HCEC 1CT (cell line): Measurements from ENCODE around the gene PHYH.
A peak's percentile ranks its signal among the peaks of the same experiment; 100 is the strongest.
"Not testable (repeated sequence)": the region's sequence is repeated elsewhere in the genome, so short reads cannot be mapped to it uniquely, and the experiment has no call there.

Experiments
- DNase-seq: peaks from one replicate; pipeline ENCODE4 v3.0.0-alpha.2; 2017

The PHYH gene

GRCh38 chr10:13299437-13300287 is at the start of gene PHYH:
Gene PHYH, minus strand, starts transcription at chr10:13300064. Its CDS starts 22 bp downstream, at chr10:13300042.
- DNase-seq = peak; percentile 86

- peak; percentile 64 for DNase-seq
Measured at GRCh38 chr10:13348216-13349017, 48.6 kb upstream of the PHYH start, which contains the start of gene SEPHS1. Gene SEPHS1, minus strand, starts transcription at chr10:13348293. Its CDS starts 3,343 bp downstream, at chr10:13344950.

- DNase-seq = peak; percentile 81
Measured at GRCh38 chr10:13347500-13348156, 47.8 kb upstream of the PHYH start.

DNA sequence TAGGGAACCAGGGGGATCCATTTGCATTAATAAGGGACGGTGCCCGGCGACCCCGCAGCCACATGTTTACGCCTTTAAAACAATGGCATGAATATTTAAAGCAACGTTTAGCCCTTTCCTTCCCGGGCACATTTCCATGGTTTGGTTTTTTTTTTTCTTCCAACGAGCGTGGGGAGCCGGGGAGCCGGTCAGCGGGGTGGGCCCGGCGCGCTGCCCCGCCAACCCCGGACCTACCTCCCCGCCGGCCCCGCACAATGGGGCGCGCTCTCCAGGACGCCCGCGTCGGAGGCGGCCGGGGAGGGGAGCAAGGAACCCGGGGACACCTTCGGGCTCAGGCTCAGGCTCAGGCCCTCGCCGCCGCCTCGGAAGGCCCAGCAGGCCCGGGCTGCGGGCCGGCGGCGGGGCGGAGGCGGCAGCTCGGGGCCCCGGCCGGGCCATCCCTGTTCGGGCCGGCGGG is 47.2 kb upstream of the PHYH start:
- no peak for DNase-seq

GRCh38 chr10:13346283-13347042 is 46.6 kb upstream of the PHYH start:
- DNase-seq = peak; percentile 56

DNA sequence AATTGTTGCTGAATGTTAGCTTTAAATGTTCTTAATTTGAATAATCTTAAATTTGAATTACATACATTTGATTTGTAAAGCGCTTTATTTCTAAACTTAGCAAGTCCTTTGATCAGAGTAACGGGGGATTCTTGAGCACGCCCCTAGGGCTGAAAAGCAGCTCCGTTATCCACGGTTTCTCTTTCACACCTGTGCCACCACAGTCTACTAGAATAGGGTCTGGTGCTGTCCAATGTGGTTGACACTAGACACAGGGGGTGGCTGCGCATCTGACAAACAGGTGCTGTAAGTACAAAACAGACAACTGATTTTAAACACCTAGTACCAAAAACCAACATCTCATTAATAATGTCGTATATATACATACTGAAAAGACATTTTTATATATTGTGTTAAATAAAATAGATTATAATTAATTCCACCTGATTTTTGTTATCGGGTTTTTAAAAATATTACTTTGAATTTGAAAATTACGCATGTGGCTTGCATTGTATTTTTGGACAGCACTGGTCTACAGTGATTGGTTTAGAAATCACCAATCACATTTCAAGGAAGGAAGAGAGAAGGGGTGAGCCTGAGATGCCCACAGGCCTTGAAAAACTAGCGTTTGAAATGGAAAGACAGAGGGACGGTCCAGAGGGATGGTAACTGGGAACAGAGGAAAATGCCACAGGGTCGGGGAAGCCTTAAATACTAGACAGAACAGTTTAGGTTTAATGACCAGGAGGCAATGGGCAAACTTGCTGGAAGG is 40.9 kb upstream of the PHYH start:
- no peak for DNase-seq

DNA sequence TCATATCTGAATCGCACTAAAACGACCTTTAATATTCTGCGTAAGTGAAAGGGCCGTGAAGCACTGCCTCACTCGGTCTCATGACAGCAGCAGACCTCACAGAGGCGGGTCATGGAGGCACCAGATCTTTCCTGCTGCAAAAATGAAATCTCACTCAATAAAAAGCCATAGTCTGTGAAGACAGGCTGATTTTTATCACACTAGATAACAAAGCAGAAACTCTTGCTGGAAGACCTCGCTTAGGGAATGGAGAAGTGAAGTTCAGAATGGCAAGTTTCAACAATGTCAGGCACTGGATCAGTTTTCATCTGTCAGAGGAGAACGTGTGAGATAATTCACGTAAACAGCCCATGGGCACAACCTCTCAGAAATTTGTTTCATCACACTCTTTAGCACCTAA is 40.2 kb upstream of the PHYH start:
- no peak for DNase-seq

DNA sequence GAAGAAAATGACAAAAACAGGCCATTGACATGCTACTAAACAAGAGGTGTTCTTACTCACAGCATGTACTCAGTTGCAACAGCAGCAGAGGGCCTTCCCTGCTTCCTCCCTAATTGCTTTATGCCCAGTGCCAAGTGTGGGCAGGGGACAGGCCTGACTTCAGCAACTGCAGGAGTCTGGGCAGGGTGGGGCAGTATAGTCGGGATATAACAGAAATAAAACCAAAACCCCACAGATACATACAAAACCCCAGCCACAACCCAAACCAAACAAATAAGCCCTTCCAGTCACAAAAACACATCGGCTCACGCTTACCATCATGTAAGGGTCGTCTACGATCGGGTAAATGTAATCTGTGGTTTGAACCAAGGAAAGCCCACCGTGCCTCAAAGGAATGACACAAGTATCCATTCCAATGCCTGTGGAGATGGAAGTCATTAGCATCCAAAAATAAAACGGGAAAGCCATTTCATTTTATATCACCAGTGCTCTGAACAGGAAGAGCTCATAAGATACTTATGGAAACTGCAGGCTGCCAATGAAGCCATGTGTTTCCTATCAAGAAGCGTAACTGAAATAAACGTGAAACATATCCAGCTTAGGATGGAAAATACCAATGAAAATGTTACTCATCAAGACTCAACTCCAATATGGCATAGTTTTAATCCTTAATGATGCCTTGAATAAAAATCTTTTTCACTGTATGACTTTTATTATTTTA is 38.7 kb upstream of the PHYH start:
- no peak for DNase-seq

DNA sequence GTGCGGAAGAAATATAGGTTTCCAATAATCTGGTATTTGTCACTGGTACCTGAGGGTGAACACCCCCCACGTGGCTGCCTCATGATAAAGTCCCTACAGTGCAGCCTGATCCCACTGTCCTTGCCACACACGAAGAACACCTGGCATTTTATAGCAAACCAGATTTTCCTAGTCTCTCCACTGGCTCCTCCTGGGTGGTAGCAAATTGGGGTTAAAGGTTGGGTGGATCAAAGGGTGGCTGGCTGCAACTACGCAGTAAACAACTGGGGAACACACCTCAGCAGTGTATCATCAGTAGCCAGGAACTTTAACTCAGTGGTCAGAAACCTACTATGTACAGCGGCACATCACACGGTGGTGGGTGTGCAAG is 37.9 kb upstream of the PHYH start:
- no peak for DNase-seq

DNA sequence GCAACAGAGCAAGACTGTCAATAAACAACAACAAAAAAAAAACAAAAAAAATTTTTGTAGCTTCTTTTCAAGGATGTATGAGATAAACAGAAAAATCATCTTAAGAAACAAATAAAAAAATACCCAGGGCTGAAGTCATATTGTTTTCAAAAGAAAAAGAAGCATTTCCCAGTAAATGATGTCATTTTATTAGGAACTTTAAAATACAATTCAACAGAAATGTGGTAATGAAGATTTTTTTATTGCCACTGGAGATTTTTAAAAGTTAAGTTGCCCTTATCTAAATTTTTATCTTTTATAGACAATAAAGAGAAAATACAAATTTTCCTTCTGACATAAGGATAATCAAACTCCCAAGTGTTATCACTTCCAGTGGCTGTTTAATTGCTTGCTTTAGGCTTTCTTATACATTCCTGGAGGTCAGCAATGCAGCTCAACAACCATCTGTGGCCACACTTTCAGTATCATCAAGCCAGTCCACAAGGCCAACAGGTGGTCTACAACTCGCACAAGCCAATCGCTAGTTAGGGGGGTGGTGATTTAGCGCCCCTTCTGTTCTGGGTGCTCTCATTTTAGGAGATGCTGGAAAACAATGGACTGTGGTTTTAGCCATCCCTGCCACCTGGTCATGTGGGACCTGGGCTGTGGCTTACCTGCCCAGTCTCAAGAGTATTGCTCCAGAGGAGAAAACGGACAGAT is 37.4 kb upstream of the PHYH start:
- DNase-seq = no peak

DNA sequence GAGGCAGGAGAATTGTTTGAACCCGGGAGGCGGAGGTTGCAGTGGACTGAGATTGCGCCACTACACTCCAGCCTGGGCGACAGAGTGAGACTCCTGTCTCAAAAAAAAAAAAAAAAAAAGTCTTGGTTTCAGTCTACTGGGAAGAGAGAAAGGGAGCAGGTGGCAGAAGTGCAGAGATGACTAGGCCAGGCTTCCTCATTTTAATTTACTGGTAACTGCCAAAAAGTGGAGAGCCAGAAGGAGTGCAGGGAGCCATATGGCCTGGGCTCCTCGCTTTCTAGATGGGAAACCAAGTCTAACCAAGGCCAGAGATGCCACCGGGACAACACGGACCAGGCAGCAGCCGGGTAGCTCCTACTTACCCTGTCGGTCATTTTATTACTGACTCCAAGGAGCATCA is 36.0 kb upstream of the PHYH start:
- no peak for DNase-seq

DNA sequence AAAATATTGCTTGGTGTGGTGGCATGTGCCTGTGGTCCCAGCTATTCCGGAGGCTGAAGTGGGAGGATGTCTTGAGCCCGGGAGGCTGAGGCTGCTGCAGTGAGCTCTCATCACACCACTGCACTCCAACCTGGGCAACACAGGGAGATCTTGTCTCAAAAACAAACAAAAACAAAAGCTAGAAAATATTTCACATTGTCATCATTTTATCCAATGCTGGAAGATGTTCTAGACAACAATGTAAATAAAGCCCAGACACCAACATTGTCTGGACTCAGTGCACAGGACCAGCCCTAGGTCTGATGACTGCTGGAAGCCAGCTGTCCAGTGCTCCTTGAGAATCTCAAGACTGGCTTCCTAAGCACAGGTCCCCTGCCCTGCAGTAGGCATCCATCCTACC is 34.7 kb upstream of the PHYH start:
- no peak for DNase-seq

- DNase-seq = no peak
Measured at GRCh38 chr10:13331646-13332045, 31.8 kb upstream of the PHYH start.

GRCh38 chr10:13330980-13331379 is 31.1 kb upstream of the PHYH start:
- not testable (repeated sequence) for DNase-seq

GRCh38 chr10:13329565-13329964 is 29.7 kb upstream of the PHYH start:
- DNase-seq = no peak

- no peak for DNase-seq
Measured at GRCh38 chr10:13328613-13329012, 28.7 kb upstream of the PHYH start.

DNA sequence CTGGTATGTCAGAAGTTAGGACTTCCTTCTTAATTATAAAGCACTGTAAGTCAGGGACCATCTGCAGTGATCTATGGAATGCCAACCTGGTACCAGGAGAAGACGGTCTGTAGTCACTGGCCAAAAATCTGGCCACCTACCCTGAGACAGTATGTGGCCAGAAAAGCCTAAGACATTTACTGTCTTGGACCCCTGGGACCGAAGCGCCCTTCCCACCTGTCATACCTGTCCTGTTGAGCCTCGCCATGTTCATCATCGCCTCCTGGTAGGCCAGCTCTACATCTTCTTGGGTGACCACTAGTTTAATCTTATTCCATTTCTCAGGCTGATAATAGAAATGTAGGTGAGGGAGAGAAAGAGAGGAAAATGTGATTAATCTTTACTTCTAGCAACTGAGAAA is 28.3 kb upstream of the PHYH start:
- no peak for DNase-seq

DNA sequence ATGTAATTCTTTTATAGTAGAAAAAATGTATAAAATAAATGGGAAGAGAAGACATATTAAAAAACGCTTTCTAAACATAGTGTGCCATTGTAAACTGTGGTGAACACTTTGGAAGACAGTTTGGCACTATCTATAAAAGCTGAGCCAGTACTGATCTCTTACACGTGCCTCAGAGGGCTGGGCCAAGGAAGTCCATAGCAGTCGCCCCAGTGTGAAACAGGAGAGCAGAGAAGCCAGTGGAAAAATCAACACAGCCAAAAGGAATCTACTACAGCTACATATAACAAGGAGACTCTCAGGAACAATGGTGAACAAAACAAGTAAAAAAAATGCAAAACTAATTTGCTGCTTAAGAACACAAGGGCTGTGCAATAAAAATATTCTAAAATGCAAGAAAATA is 27.7 kb upstream of the PHYH start:
- DNase-seq = no peak

DNA sequence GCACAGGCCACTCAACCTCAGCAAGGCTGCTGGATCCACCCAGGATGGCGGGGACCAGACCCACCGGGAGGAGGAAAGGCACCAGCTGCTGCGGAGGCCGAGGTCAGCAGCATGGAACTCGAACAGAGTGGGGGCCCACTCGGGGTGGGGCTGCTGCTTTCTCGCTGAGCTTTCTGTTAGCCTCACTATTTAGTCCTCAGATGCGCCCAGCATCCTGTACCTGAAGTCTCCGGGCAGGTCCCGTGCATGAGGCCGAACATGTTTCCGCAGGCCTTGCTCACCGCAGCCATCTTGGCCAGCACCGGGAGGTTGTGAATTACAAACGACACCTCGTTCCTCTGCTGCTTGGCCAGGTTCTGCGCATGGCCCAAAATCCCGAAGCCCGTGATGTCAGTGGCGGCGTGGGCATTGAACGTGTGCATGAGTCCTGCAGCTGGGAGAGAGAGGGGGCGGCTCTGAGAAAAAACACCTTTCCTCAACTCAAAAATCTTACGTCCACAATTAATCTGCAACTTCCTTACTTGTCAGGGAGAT is 22.8 kb upstream of the PHYH start:
- no peak for DNase-seq

- no peak for DNase-seq
Measured at GRCh38 chr10:13321576-13321975, 21.7 kb upstream of the PHYH start.
